GM12801 (cell line): Measurements from ENCODE around the gene GAN.

ENCODE experiments used
- CTCF ChIP-seq: IDR thresholded peaks from one replicate; pipeline ENCODE4 v1.5.1; 2011; ENCODE audit warnings: control low read depth; ENCODE audit not compliant: insufficient read length; ENCODE audit errors: extremely low read depth

The GAN gene

GRCh38 chr16:81307770-81308169, 7.0 kb upstream of the GAN start:
- no peak for TF ChIP-seq CTCF

- no peak for TF ChIP-seq CTCF
Measured at GRCh38 chr16:81310045-81310644, 4.6 kb upstream of the GAN start.

- TF ChIP-seq CTCF, result no peak
Measured at GRCh38 chr16:81311762-81312161, 3.0 kb upstream of the GAN start.

DNA sequence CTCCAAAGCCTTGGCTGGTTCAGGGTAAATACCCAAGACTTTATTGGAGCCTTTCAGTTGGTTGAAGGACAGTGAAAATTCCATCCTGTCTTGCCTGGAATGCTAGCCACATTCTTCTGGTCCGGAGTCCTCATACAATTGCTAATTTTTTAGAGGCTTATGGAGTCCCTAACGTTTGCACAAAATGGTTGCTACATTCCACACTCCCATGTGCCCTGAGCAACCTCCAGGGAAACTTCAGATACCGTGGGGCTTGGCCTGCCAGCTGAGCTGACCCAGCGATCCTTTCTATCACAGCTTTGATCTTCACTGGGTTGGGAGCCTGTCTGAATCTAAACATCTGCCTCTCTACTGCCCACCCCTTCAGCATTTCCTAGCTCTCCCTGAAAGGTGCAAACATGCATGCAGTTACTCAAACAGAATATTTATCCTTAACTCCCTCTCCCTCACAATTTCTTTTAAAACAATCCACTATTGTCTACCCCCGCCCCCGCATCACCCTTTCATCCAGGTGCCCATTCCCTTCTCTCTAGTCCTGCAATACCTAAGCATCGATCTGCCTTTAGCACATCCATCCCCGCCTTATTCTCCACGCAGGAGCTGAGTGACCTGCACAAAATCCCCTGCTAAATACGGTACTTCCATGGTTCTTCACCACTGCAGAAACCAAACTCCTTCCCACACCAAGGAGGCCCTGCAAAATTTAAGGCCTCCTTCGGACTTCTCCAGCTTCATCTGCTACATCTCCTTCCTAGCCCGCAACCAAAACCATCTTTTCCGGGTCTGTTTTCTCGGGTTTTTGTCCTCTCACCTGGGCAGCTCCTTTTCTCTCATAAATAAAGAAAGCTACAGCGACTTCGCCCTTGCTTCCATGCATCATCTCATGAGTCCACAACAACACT, 810 bp upstream of the GAN start:
- TF ChIP-seq CTCF, result no peak

- no peak for TF ChIP-seq CTCF
Measured at GRCh38 chr16:81315271-81316175, 761 bp downstream of the GAN start.

GRCh38 chr16:81316176-81316496, 1.4 kb downstream of the GAN start:
- TF ChIP-seq CTCF, result no peak

DNA sequence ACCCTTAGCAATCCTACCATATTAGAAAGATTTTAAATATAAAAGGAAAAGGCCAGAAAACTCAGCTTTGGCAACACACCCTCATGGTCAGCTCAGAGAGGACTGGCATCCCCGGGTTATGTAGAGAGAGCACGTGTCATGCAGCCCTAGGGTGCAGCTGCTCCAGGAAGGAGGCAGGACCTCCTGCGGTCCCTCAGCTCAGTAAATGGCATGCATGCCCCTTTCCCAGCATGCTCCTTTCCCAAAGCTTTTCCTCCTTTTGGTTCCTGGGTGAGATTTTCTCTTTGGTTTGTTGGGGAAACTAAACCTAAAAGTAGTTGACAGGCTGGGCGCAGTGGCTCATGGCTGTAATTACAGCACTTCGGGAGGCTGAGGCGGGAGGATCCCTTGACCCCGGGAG, 3.9 kb downstream of the GAN start:
- no peak for TF ChIP-seq CTCF
